NCI-H2171 treated with DMSO at 0.1 percent for 48 hours (cell line): ENCODE results near the gene HTT-AS.
A peak's percentile ranks its signal among the peaks of the same experiment; 100 is the strongest.
"Not testable (repeated sequence)": the region's sequence is repeated elsewhere in the genome, so short reads cannot be mapped to it uniquely, and the experiment has no call there.

Experiments
- DNase-seq: peaks from one replicate; lab custom pipeline; 2025; lab: John Stamatoyannopoulos, UW

HTT-AS gene

GRCh38 chr4:3074078-3074845 is at the start of gene HTT-AS, which contains the start of gene HTT:
TSS of gene HTT-AS (minus strand) at chr4:3074538.
TSS of gene HTT (plus strand) at chr4:3074681. CDS start at chr4:3074826, 145 bp downstream.
- DNase-seq, result peak; percentile 77

GRCh38 chr4:3123181-3123671 is 48.9 kb upstream of the HTT-AS start:
- no peak for DNase-seq

GRCh38 chr4:3122081-3122563 is 47.8 kb upstream of the HTT-AS start:
- no peak for DNase-seq

GRCh38 chr4:3121596-3121995 is 47.3 kb upstream of the HTT-AS start:
- no peak for DNase-seq

GRCh38 chr4:3121110-3121509 is 46.8 kb upstream of the HTT-AS start:
- DNase-seq, result no peak

- no peak for DNase-seq
Observed at GRCh38 chr4:3119464-3119863, 45.1 kb upstream of the HTT-AS start.

GRCh38 chr4:3118312-3118711 is 44.0 kb upstream of the HTT-AS start:
- no peak for DNase-seq

- no peak for DNase-seq
Observed at GRCh38 chr4:3116955-3117354, 42.6 kb upstream of the HTT-AS start.

- no peak for DNase-seq
Observed at GRCh38 chr4:3115637-3116270, 41.4 kb upstream of the HTT-AS start.

GRCh38 chr4:3114377-3114776 is 40.0 kb upstream of the HTT-AS start:
- no peak for DNase-seq

GRCh38 chr4:3112609-3113469 is 38.5 kb upstream of the HTT-AS start:
- DNase-seq, result no peak

- DNase-seq, result no peak
Observed at GRCh38 chr4:3112201-3112600, 37.9 kb upstream of the HTT-AS start.

GRCh38 chr4:3111461-3111860 is 37.1 kb upstream of the HTT-AS start:
- DNase-seq, result no peak

GRCh38 chr4:3108211-3108610 is 33.9 kb upstream of the HTT-AS start:
- DNase-seq, result no peak

- DNase-seq, result no peak
Observed at GRCh38 chr4:3107691-3108121, 33.4 kb upstream of the HTT-AS start.

GRCh38 chr4:3107271-3107670 is 32.9 kb upstream of the HTT-AS start:
- DNase-seq, result no peak

- DNase-seq, result peak; percentile 56
Observed at GRCh38 chr4:3106339-3107186, 32.2 kb upstream of the HTT-AS start.

GRCh38 chr4:3098346-3098745 is 24.0 kb upstream of the HTT-AS start:
- no peak for DNase-seq

GRCh38 chr4:3096202-3096601 is 21.9 kb upstream of the HTT-AS start:
- DNase-seq, result no peak

GRCh38 chr4:3094701-3095100 is 20.4 kb upstream of the HTT-AS start:
- DNase-seq, result not testable (repeated sequence)

GRCh38 chr4:3091464-3091863 is 17.1 kb upstream of the HTT-AS start:
- DNase-seq, result no peak
